GM19397 (cell line): ENCODE measurements around the gene RNF103.
"Not testable (repeated sequence)": the region's sequence is repeated elsewhere in the genome, so short reads cannot be mapped to it uniquely, and the experiment has no call there.

Experiments
- ATAC-seq: cut with Tn5 transposase; IDR thresholded peaks from one replicate; pipeline ENCODE4 v1.9.1; 2021; ENCODE audit warnings: mild to moderate bottlenecking, moderate library complexity; ENCODE audit not compliant: unreplicated experiment

Gene RNF103

DNA sequence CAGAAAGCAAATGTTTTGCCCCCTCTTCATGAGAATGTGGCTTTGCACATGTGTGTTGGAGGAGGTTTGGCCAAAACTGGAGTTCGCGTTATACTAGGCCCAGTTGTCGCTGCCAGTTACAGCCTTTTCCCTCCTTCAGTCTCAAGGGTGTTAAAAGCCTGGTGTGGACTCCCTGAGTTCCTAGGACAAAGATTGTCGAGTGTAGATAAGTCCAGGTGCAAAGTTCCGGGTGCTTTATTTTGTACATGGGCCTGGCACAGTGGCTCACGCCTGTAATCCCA lies 542 bp upstream of the RNF103 start:
- ATAC-seq, result no peak

- ATAC-seq, result peak; percentile 60
Measured at GRCh38 chr2:86623043-86623493, 597 bp downstream of the RNF103 start.

GRCh38 chr2:86622519-86623042 lies 1.1 kb downstream of the RNF103 start:
- no peak for ATAC-seq

DNA sequence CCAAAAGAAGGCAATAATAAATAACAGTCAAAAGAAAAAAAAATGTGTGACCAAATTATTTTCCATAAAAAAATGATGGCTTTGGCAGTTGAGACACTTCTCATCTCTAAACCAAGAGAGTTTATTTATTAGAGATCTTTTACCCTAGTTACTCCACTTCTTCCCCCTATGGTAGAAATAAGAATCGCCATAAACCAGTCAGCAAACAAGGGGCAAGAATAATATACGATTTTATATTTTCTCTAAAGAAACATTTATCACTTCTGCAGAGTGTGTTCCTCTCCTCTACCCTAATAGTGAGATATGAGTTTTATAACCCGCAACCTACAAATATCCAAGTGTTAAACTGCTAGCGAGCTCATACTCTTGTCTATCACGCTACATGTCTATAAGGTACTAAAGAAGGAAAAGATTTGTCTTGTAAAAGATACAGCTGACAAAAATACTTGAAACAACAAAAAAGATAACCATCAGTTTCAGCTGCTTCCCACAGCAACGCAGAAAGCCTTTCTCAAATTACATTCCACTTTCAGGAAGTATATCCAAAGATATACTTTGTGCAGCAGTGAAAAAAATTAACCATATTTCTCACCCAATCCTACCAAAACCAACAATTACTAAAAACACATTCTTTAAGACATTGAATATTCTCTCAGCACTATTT lies 2.3 kb downstream of the RNF103 start:
- no peak for ATAC-seq

- ATAC-seq, result no peak
Measured at GRCh38 chr2:86617738-86618137, 5.9 kb downstream of the RNF103 start.

DNA sequence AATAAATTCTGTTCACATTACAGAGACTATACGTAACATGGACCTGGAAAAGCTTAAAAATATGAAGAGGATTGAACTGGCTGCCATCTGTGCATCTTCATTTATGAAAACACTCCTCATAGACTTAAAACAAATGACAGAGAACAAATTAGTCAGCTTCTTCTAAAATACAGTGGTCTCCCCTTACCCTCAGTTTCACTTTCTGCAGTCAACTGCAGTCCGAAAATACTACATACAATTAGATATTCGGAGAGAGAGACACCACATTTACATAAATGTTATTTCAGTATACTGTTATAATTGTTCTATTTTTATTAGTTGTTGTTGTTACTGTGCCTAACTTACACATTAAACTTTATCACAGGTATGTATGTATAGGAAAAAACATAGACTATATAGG lies 6.5 kb downstream of the RNF103 start:
- ATAC-seq, result no peak

GRCh38 chr2:86616502-86616901 lies 7.2 kb downstream of the RNF103 start:
- ATAC-seq, result no peak

DNA sequence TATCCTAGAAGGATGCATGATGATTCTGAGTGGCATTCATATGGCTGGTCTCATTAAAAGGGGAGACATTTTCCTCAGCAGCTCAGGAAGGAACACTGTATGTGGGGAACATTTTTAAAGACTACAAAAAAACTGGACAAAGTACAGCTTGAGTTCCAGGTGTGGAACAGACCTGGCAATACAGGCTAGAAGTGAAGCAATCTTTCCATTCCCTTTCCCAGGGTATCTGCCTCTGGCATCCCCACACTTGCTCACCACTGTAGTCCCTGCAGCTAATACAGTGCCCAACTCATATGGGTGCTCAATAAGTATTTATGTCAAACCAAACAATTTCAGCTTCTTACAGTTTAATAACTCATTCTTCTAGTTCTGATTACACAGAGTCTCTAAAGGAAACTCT lies 8.1 kb downstream of the RNF103 start:
- ATAC-seq, result no peak

GRCh38 chr2:86613515-86613914 lies 10.2 kb downstream of the RNF103 start:
- ATAC-seq, result no peak

DNA sequence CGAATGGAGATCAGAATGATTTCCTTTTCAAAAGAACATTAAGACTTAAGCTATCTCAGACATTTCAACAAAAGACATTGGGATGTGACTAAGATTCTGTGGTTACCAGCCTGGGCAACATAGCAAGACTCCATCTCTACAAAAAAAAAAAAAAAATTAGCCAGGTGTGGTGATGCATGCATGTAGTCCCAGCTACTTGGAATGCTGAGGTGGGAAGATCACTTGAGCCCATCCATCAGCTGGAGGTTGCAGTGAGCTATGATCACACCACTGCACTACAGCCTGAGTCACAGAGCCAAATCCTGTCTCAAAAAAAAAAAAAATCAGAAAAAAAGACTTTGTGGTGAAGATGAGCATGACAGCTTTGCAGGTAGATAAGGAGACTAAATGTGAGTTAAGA lies 12.8 kb downstream of the RNF103 start:
- no peak for ATAC-seq

DNA sequence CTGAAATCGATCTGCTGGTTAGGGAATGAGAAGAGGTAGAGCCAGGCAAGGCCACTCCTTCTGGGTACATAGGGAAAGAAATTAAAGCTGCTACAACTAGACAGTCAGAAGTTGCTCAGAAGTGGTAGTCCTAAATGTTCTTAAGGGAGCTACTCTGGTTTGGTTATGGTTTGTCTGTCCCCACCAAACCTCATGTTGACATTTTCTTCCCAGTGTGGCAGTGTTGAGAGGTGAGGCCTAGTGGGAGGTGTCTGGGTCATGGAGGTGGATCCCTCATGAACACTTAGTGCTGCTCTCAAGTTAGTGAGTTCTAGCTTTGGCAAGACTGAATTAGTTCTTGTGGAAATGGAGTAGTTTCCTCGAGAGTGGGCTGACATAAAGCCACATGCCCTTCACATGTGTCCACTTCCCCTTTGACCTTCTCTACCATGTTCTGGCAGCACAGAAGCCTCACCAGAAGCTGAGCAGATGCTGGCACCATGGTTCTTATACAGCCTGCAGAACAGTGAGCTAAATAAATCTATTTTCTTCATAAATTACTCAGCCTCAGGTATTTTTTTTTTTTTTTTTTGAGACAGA lies 14.7 kb downstream of the RNF103 start:
- no peak for ATAC-seq

DNA sequence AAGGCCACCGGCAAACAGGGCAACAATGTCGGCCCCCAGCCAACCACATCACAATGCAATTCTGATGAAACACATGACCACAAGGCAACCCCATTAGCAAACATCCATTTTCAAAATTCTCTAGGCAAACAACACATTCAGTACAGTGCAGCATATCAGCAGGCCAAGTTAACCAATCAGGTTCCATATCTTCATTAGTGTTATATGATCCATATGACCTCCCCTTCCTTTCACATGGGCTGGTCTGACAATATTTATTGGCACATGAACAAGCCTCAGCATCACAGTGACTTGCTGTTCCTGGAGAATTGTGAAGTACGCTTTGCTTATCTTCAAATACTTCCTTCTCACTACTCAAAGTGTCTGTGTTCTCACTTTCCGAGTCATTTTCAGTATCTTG lies 19.8 kb downstream of the RNF103 start:
- ATAC-seq, result no peak

GRCh38 chr2:86598966-86599365 lies 24.7 kb downstream of the RNF103 start:
- ATAC-seq, result no peak

DNA sequence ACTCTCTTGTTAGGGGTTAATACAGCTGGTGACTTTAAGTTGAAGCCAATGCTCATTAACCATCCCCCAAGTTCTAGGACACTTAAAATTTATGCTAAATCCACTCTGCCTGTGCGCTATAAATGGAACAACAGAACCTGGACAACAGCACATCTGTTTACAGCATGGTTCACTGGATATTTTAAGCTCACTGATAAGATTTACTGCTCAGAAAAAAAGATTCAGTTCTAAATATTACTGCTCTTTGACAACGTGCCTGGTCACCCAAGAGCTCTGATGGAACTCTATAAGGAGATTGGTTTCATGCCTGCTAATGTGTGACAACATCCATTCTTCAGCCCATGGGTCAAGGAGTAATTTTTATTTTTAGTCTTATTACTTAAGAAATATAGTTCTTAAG lies 27.5 kb downstream of the RNF103 start:
- no peak for ATAC-seq

GRCh38 chr2:86593266-86593665 lies 30.4 kb downstream of the RNF103 start:
- no peak for ATAC-seq

DNA sequence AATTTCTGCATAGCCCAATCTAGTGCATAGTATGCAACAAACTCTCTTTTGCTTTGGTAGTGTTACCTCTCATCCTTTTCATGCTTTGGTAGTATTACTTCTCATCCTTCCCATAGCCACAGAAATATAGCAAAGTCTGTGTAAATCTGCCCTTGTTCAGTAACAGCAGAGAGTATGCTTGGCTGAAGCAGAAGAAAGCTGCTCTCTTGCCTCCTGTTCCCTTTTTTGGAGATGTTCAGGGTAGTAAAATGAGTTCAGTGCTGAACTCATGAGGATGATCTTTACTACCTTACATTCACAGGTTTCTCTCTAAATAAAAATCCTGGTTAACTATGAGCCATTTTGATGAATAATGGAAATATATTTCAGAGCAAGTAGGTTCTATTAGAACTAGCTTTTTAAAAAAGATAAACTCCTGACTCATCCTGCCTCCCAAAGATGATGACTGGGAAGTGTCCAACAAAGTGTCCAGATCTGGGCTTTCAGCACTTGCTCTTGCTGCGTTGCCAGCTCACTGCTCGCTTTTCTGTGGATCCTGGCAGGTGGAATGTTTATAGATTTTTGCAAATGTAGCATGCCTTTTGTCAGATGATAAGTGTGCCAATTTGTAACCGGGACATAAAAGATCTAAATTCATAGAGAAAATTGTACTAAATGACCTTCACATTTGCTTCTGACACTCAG lies 31.0 kb downstream of the RNF103 start:
- no peak for ATAC-seq

DNA sequence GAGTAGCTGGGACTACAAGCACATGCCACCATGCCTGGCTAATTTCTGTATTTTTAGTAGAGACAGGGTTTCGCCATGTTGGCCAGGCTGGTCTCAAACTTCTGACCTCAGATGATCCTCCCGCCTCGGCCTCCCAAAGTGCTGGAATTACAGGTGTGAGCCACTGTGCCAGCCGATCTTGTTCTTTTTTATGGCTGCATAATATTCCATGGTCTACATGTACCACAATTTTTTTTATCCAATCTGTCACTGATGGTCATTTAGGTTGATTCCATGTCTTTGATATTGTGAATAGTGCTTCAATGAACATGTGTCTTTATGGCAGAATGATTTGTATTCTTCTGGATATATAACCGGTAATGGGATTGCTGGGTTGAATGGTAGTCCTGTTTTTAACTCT lies 34.0 kb downstream of the RNF103 start:
- not testable (repeated sequence) for ATAC-seq

- ATAC-seq, result no peak
Measured at GRCh38 chr2:86584151-86584913, 39.3 kb downstream of the RNF103 start.

GRCh38 chr2:86580560-86580959 lies 43.1 kb downstream of the RNF103 start:
- no peak for ATAC-seq

- ATAC-seq, result no peak
Measured at GRCh38 chr2:86577817-86578456, 45.7 kb downstream of the RNF103 start.

DNA sequence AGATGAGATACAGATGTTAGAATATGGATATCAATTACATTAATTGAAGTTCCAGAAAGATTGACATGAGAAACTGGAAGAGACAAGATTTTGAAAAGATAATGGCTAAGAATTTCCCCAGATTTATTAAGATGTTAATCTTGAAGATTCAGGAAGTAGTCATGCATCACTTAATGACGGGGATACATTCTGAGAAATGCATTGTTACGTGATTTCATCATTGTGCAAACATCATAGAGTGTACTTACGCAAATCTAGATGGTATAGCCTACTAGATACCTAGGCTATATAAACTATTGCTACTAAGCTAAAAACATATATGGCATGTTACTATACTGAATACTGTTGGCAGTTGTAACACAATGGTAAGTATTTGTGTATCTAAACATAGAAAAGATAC lies 53.6 kb downstream of the RNF103 start:
- ATAC-seq, result no peak
